SK-N-MC (cell line): Measurements from ENCODE around the gene SV2C.

Experiments used
- EZH2 ChIP-seq: fragments of 200-600 bp; sonication (generic); IDR thresholded peaks from one replicate; pipeline ENCODE4 v1.6.1; 2017; ENCODE audit warnings: antibody characterized with exemption
- POLR2AphosphoS5 ChIP-seq: IDR thresholded peaks from 2 replicates; pipeline ENCODE4 v1.6.1; 2012; ENCODE audit warnings: mild to moderate bottlenecking, low read depth, low read length, borderline replicate concordance

GRCh38 chr5:76177978-76178377 lies 94.8 kb downstream of the SV2C start:
- TF ChIP-seq EZH2 (no peak), POLR2AphosphoS5 (no peak)
